Activated T-helper 1 cell treated with anti-CD3 and anti-CD28 coated beads, Interleukin-12 subunit alpha, Interleukin-12 subunit beta, Interleukin-2, Interleukin-4 antibody, amounts not matched to agents 30 ng/mL and 10 ng/mL and 1 ng/mL, durations not matched to agents 14 hours and 24 hours and 36 hours (primary cell): ENCODE results near the gene ENOSF1. TPM values are rescaled to one million over a fixed set of nuclear protein-coding genes. Genes with fewer than 3 reads are reported as not detected.
A peak's percentile ranks its signal among the peaks of the same experiment; 100 is the strongest.
"Not testable (repeated sequence)": the region's sequence is repeated elsewhere in the genome, so short reads cannot be mapped to it uniquely, and the experiment has no call there.

Experiments
- DNase-seq: peaks from one replicate; pipeline ENCODE4 v3.0.0; 2021; ENCODE audit warnings: low spot score
- H3K27ac Mint-ChIP-seq: one replicate; pipeline ENCODE4 v1.8.0; 2021; ENCODE audit warnings: mild to moderate bottlenecking, mixed read lengths
- H3K27me3 Mint-ChIP-seq: one replicate; pipeline ENCODE4 v1.8.0; 2022; ENCODE audit warnings: mild to moderate bottlenecking, moderate library complexity, mixed read lengths; ENCODE audit not compliant: insufficient read depth
- H3K36me3 Mint-ChIP-seq: one replicate; pipeline ENCODE4 v1.8.0; 2021; ENCODE audit warnings: low read depth, mixed read lengths
- H3K4me1 Mint-ChIP-seq: one replicate; pipeline ENCODE4 v1.8.0; 2021; ENCODE audit warnings: low read depth, mixed read lengths
- H3K4me3 Mint-ChIP-seq: one replicate; pipeline ENCODE4 v1.8.0; 2021; ENCODE audit warnings: mild to moderate bottlenecking, moderate library complexity, mixed read lengths
- H3K9me3 Mint-ChIP-seq: one replicate; pipeline ENCODE4 v1.8.0; 2021; ENCODE audit warnings: mixed read lengths
- intact Hi-C: fragments of 100-400 bp; cut with micrococcal nuclease; formaldehyde crosslinking; loops from one replicate; pipeline ENCODE4 v1.15.1; 2024
- total RNA-seq: library from RNA; stranded (reverse); gene quantifications from 2 replicates; pipeline ENCODE4 v1.2.3, GENCODE V29; 2022

Gene ENOSF1
- total RNA-seq, 1 donor from 2014 or later, result 96.1 TPM

DNA sequence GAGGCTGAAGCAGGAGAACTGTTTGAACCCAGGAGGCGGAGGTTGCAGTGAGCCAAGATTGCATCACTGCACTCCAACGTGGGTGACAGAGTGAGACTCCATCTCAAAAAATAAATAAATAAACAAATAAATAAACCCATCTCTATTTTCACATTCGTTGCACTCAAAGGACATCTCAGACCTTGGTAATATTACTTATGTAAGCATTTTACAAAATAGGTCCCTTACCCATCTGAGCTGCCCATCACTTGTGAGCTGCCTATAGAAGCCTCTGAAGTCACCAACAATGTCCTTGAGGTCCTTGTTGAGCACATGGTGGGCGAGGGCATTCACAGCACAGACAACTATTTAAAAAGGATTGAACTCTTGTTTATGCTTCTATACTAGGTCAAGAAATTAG is 15.4 kb downstream of the ENOSF1 start:
- no peak overlapping the region for H3K27ac Mint-ChIP-seq
- intact Hi-C loops, result no loop called here
- DNase-seq, result no peak
- peaks cover 14% of the 10 kb centered on the region for H3K36me3 Mint-ChIP-seq
- peaks cover 18% of the 10 kb centered on the region for H3K4me1 Mint-ChIP-seq
- H3K27me3 Mint-ChIP-seq, result no peaks in the 10 kb centered on the region
- H3K4me3 Mint-ChIP-seq, result no peak overlapping the region
- no peaks in the 10 kb centered on the region for H3K9me3 Mint-ChIP-seq

DNA sequence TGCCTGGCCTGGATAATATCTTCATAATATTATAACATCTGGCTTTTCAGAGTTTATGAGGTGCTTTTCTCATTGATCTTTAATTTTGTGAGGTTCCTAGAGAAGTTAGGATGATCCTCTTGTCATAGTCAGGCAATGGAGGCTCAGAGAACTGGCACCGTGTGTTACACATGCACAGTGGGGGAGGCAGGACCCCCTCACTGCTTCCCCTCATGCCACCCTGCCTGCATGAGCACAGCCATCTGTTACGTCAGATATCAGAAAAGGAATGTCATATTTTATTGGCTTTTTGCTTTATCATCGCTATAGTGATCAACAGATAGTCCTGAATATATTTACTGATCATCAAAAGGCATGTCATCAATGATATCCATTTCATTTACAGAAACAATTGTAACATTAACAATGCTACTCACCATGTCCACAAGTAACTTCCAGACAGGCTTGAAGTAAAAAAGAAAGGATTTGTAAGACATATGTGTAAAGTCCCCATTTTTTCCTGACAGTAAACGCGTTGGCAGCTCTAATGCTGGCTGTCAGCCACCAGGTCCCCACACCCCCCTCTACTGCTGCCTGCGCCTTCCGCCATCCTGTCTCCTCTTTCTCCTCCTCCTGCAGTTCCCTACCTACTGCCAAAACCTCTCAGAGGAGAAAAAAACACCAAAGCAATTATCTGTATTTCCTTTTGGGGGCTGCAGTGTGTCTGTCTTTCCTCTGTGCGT is 18.8 kb downstream of the ENOSF1 start:
- no peak overlapping the region for H3K27ac Mint-ChIP-seq
- DNase-seq, result no peak
- H3K4me3 Mint-ChIP-seq, result no peak overlapping the region
- H3K27me3 Mint-ChIP-seq, result no peaks in the 10 kb centered on the region
- no peaks in the 10 kb centered on the region for H3K9me3 Mint-ChIP-seq
- H3K4me1 Mint-ChIP-seq, result peaks cover 18% of the 10 kb centered on the region
- H3K36me3 Mint-ChIP-seq, result peaks cover 24% of the 10 kb centered on the region
- intact Hi-C loops, result no loop called here

DNA sequence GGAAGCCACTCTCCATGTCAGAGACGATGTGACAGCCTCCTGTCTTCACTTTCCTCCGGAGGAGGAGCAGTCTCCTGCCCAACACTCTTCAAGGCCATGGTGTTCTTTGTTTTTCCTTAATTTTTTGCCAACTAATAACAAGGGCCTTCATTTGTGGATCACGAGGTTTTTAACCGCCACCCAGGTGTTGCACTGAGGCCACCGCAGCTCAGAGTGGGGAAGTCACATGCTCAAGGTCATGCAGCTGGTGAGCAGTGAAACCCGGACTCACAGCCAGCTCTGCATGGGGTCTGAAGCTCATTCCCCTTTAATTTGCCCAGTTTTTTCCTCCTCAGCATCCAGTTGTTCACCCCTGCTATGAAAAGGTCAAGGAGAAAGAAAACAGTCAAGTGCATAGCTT is 19.6 kb downstream of the ENOSF1 start:
- H3K4me3 Mint-ChIP-seq, result no peak overlapping the region
- H3K27ac Mint-ChIP-seq, result no peak overlapping the region
- H3K4me1 Mint-ChIP-seq, result peaks cover 15% of the 10 kb centered on the region
- no peaks in the 10 kb centered on the region for H3K27me3 Mint-ChIP-seq
- no peak for DNase-seq
- H3K9me3 Mint-ChIP-seq, result no peaks in the 10 kb centered on the region
- H3K36me3 Mint-ChIP-seq, result peaks cover 23% of the 10 kb centered on the region
- intact Hi-C loops, result no loop called here

DNA sequence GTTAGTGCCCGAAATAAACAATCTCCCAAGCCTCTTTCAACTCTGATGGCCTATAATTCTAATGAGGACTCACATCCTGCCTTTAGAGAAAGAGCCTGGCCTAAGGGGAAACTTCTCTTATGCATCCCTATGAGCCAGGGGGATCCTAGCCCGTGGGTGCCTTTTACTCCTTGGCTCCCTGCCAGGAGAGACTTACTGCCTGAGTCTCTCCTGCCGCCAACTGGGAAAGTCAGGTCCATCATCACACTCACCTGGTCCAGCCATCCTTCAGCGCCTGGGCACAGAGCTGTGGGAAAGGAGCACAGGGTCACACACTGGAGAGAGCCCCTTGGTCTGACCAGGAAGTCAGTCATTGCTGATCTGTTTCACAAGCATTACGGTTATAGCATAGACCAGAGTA is 24.1 kb downstream of the ENOSF1 start:
- no peak overlapping the region for H3K27ac Mint-ChIP-seq
- H3K27me3 Mint-ChIP-seq, result no peaks in the 10 kb centered on the region
- H3K4me1 Mint-ChIP-seq, result peaks cover 13% of the 10 kb centered on the region
- intact Hi-C loops, result no loop called here
- no peak overlapping the region for H3K4me3 Mint-ChIP-seq
- peaks cover 36% of the 10 kb centered on the region for H3K36me3 Mint-ChIP-seq
- DNase-seq, result no peak
- H3K9me3 Mint-ChIP-seq, result no peaks in the 10 kb centered on the region

DNA sequence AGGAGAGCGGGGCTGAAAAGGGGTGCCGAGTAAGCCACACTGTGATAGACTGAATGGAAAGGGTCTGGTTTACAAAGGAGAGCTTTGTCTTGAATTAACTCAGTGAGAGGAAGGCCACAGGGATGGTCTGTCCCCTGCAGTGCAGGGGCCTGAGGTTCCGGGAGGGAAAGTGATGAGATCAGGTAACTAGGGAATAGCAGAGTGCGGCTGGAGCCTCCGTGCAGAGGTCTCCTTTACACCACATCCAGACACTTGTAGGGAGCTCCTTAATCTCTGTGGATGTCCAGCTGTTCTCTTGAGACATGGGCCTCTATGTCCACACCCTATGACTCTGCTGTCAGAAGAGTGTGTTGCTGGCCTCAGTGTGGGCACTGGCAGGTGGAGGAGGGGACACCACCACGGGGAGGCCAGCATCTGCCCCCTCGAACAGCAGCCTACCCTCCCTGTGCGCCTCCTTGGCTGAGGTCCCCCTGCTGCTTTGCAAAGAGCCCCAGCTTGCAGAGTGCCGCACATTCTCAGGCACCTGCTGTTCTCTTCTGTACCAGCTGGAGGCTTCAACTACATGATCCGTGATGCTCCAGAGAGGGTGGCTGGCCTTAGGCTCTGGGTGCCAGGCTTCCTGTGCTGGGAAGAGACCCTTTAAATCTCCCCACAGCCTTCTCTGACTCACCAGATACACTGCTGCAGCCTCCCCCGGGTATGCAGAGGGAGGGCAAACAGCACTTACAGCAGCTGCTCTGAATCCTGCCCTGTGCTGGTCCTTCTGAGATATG is 25.9 kb downstream of the ENOSF1 start:
- Mint-ChIP-seq H3K27me3 (no peaks in the 10 kb centered on the region), H3K27ac (no peak overlapping the region), H3K36me3 (peaks cover 47% of the 10 kb centered on the region), H3K4me1 (peaks cover 22% of the 10 kb centered on the region), H3K9me3 (no peaks in the 10 kb centered on the region), H3K4me3 (no peak overlapping the region)
- intact Hi-C loops, result no loop called here
- no peak for DNase-seq

DNA sequence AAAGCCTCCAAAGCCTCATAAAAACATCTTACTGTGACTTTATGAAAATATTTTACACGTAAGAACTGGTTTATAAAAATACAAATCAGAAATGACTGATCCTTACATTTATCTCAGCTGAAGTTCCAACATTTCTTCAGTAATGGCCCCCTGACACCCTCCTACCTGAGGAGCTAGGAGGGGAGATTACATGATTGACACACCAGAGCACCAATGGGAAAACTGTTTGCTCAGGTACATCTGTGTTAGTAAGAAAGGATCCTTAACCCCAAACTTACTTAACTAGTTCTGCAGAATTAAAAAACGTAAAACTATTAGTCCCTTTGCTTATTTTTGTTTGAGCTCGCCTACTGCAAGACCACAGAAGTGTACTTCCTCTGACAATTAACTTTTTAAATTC is 27.0 kb downstream of the ENOSF1 start:
- intact Hi-C loops, result no loop called here
- H3K36me3 Mint-ChIP-seq, result peaks cover 50% of the 10 kb centered on the region
- H3K9me3 Mint-ChIP-seq, result no peaks in the 10 kb centered on the region
- H3K27me3 Mint-ChIP-seq, result no peaks in the 10 kb centered on the region
- H3K4me3 Mint-ChIP-seq, result no peak overlapping the region
- H3K27ac Mint-ChIP-seq, result no peak overlapping the region
- H3K4me1 Mint-ChIP-seq, result peaks cover 25% of the 10 kb centered on the region
- no peak for DNase-seq

DNA sequence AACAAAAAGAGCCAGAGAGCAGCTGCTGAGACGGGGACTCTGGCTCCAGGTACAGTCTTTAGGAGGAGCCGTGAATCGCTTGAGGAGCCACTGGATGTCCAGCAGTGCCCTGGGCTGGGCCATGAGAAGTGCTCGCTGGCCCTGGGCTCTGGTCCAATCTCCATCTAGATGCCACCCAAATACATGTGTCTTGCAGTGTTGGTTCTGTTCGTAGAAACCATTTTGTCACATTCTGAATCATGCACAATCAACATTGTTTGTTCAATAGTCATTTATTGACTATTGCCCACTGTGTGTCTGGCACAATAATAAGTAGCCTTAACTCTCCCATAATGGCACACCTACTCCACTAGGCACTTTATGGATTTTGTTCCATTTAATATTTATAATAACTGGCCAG is 28.9 kb downstream of the ENOSF1 start:
- Mint-ChIP-seq H3K4me3 (no peak overlapping the region), H3K36me3 (peaks cover 56% of the 10 kb centered on the region), H3K27ac (no peak overlapping the region), H3K9me3 (no peaks in the 10 kb centered on the region), H3K27me3 (no peaks in the 10 kb centered on the region), H3K4me1 (peaks cover 25% of the 10 kb centered on the region)
- DNase-seq, result no peak
- intact Hi-C loops, result loop anchor here (2.0 kb wide), 1 partner anchor 19 kb away; no protein-coding TSS in a partner anchor

DNA sequence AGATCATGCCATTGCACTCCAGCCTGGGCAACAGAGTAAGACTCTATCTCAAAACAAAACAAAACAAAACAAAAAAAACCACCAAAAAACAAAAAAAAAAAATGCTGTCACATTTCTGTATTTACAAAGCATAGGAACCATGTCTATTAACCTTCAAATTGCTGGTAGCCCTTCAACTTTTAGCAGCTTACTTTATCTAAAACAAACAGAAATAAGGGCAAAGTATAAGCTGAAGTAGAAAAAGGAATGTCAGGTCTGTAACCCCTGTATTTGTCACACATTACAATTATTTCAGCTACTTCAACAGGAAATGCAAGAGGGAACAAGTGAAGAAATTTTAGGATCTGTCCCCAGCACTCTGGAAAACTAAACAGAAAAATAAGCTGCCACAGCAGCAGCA is 29.6 kb downstream of the ENOSF1 start:
- Mint-ChIP-seq H3K27ac (peak overlapping the region; percentile 44), H3K9me3 (no peaks in the 10 kb centered on the region), H3K4me1 (peaks cover 25% of the 10 kb centered on the region), H3K27me3 (no peaks in the 10 kb centered on the region), H3K4me3 (no peak overlapping the region), H3K36me3 (peaks cover 57% of the 10 kb centered on the region)
- intact Hi-C loops, result loop anchor here (1.0 to 2.0 kb wide), 4 partner anchors 20 to 128 kb away; partner anchors contain the start of gene ENOSF1
- no peak for DNase-seq

DNA sequence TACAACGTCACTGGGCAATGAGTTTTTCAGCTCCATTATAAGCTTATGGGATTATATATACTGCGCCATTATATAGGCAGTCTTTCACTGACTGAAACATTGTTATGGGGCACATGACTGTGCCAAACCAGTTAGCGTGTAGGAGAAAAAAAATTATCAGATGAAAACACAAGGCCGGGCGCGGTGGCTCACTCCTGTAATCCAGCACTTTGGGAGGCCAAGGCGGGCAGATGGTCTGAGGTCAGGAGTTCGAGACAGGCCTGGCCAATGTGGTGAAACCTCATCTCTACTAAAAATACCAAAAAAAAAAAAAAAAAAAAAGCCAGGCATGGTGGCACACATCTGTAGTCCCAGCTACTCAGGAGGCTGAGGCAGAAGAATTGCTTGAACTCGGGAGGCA is 30.0 kb downstream of the ENOSF1 start:
- H3K27me3 Mint-ChIP-seq, DNase-seq, H3K9me3 Mint-ChIP-seq: not testable (repeated sequence)
- peak overlapping the region; percentile 87 for H3K27ac Mint-ChIP-seq
- H3K4me3 Mint-ChIP-seq, result peak overlapping the region; percentile 30
- intact Hi-C loops, result loop anchor here (1.0 to 2.0 kb wide), 4 partner anchors 20 to 129 kb away; partner anchors contain the start of gene ENOSF1
- peaks cover 25% of the 10 kb centered on the region for H3K4me1 Mint-ChIP-seq
- H3K36me3 Mint-ChIP-seq, result peaks cover 55% of the 10 kb centered on the region

DNA sequence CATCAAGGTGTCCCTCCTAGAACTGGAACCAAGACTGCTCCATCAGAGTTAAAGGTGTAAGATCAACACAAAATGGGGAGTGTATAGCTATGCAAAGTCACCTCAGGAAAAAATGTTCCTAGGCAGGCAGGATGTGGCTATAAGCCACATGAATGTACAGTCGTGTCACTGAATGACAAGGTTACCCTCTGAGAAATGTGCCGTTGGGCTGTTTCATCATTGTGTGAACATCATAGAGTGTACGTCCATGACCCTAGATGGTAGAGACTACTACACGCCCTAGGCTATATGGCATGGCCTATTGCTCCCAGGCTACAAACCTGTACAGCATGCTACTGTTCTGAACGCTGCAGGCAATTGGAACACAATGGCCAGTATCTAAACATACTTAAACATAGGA is 30.4 kb downstream of the ENOSF1 start:
- Mint-ChIP-seq H3K36me3 (peaks cover 56% of the 10 kb centered on the region), H3K4me3 (peak overlapping the region; percentile 30), H3K27ac (peak overlapping the region; percentile 87), H3K27me3 (no peaks in the 10 kb centered on the region), H3K9me3 (no peaks in the 10 kb centered on the region), H3K4me1 (peaks cover 25% of the 10 kb centered on the region)
- DNase-seq, result peak; percentile 71
- intact Hi-C loops, result loop anchor here (1.0 to 2.0 kb wide), 4 partner anchors 21 to 129 kb away; partner anchors contain the start of gene ENOSF1

DNA sequence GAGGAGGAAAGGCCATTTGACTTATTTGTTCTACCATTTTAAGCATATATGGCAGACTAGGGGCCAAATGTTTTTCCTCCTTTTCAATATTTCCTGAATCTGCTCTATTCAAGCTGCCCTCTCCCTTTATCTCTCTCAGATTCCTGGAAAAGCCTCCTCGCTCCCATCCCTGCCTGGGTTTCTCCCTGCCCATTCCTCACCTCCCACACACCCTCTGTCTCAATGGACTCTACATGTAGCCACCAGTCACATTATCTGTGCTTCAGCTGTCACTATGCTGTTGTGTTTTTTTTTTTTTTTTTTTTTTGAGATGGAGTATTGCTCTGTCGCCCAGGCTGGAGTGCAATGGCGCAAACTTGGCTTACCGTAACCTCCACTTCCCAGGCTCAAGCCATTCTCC is 32.0 kb downstream of the ENOSF1 start:
- intact Hi-C loops, result no loop called here
- Mint-ChIP-seq H3K4me3 (no peak overlapping the region), H3K9me3 (no peaks in the 10 kb centered on the region), H3K27me3 (no peaks in the 10 kb centered on the region), H3K27ac (no peak overlapping the region), H3K4me1 (peaks cover 25% of the 10 kb centered on the region), H3K36me3 (peaks cover 60% of the 10 kb centered on the region)
- DNase-seq, result no peak

DNA sequence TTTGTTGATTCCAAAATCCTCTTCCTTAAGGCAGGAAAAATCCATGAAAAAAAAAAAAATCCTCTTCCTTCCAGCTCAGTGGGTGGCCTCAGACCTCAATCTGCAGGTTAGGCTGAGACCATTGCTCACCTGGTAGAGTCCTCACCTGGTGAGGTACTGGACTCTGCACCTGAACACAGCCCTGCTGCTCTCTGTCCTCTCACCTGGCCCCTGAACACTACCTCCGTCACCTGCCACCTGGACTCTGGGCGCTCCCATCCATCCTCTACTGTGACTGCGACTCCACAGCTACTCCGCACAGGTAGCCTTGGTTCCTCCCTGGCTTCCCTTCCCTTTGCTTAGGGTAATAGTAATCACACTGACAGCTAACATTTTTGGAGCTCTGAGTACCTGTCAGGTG is 32.9 kb downstream of the ENOSF1 start:
- no peak overlapping the region for H3K4me3 Mint-ChIP-seq
- no peaks in the 10 kb centered on the region for H3K27me3 Mint-ChIP-seq
- no peak overlapping the region for H3K27ac Mint-ChIP-seq
- no peaks in the 10 kb centered on the region for H3K9me3 Mint-ChIP-seq
- intact Hi-C loops, result no loop called here
- no peak for DNase-seq
- peaks cover 64% of the 10 kb centered on the region for H3K36me3 Mint-ChIP-seq
- peaks cover 25% of the 10 kb centered on the region for H3K4me1 Mint-ChIP-seq

DNA sequence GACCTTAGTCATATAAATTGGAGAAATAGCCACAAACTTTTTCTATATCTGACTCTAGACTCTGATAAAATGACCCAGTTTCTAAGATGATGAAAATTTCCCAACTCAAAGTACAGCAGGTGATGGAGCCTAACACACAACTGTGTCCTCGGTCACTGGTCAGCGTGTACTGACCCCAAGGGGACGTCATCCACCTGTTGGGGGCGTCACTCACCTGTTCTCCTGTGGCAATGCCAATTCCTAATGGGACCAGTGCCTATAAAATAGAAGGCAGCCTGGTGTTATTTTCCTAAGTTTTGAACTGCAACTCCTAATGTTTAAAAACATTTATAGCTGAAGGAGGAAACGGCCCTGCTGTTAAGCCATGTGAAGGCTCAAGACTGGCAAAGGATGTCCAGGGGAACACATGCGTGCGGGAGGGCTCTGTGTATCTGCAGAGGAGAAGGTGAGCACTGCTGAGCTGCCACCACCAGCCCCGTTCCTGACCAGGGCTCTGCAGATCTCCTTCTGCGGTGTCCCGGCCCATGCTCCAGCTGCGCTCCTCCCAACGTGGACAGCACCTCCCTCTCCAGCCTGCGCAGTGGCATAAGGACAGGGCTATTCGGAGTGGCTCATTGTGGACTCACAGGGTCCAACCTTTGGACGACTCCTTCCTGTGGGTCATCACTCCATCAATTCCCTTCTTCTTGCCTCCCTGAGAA is 33.8 kb downstream of the ENOSF1 start:
- DNase-seq, result no peak
- Mint-ChIP-seq H3K9me3 (no peaks in the 10 kb centered on the region), H3K27ac (no peak overlapping the region), H3K27me3 (no peaks in the 10 kb centered on the region), H3K36me3 (peaks cover 60% of the 10 kb centered on the region), H3K4me1 (peaks cover 23% of the 10 kb centered on the region), H3K4me3 (no peak overlapping the region)
- intact Hi-C loops, result no loop called here
